HG03575 (cell line): ENCODE data around the gene FES.

Experiments
- ATAC-seq: cut with Tn5 transposase; IDR thresholded peaks from one replicate; pipeline ENCODE4 v1.9.1; 2021; ENCODE audit not compliant: unreplicated experiment, insufficient number of reproducible peaks, low FRiP score; ENCODE audit errors: extremely low read depth

Gene FES

DNA sequence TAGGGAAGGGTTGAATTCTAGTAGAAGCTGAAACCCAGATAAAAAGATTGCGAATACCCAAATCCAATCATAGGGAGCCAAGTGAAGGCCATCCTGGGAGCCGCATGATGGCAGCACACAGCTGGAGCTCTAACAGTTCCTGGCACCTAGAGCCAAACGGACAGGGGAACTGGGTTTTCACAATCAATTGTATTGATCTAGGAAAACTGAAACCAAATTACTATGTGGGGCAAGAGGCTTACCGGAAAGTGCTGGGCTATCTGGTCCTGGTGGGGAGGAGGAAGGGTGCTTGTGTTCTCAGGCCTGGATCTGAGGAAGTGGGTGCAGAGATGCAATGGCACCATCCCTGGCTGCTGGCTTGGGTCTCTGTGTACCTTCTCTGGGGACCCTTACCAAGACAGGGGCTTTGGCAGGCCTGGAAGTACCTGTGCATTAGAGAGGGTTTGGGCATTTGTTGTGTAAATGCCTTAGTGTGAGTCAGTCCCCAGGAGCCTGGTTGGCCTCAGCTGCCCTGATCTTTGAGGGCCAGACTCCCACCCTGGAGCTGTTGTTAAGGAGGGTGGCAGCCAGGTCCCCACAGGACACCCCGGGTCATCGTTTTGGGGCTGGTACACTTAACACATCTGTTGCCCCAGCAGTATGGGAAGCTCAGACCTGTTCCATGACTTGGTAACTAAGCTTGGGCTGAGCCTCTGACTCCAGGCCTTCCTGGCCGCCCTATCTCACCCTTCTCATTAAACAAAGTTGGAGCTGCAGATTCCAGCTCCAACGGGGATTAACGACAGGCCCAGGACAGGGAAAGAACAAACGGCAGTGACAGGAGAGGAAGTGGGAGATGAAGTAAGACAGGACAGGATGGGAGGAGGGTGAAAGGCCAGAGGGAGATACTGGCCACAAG is 24.8 kb upstream of the FES start:
- ATAC-seq = no peak

DNA sequence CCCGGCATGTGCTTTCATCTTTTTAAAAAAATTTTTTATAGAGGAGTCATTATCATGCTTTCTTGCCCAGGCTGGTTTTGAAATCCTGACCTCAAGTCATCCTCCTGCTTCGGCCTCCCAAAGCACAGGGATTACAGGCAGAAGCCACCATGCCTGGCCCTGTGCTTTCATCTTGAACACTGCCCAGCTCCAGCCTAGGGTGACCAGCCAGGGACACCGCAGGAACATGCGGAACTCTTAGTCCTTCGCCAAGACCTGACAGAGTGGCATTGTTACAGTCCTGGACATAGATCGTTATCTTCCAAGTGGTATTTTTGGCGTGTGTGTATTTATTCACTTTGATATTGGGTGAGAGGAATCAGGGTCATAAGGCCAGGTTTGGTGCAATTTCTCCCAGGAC is 23.9 kb upstream of the FES start:
- no peak for ATAC-seq

DNA sequence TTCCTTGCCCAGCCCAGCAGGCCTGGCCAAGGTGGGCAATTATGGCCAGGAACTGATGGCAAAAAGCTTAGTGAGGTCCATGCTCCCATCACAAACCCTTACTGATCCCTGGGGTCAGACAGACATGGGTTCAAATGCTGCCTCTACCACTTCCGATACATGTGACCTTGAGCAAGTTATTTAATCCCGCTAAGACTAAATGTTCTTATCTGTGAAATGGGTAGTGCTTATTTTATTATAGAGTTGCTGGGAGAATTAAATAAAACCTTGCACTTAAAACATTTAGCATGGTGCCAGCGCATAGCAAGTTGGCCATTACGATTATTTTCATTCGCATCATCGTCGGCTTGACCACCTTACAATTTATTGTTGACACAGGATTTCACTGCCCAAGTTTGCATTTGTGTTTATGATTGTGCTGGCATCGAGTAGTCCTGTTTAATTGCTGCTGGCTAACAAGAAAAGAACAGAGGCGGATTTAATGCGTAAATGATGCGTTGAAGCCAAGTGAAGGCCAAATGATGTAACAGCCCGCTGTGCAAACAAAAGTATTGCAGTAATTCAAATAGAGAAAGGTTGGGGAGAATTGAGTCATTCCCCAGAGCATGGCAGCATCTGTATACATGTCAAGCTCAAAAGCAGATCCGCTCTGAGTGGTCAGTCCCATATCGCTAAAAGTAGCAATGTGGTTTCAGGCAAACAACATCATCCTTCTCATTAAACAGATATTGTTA is 23.2 kb upstream of the FES start:
- no peak for ATAC-seq

DNA sequence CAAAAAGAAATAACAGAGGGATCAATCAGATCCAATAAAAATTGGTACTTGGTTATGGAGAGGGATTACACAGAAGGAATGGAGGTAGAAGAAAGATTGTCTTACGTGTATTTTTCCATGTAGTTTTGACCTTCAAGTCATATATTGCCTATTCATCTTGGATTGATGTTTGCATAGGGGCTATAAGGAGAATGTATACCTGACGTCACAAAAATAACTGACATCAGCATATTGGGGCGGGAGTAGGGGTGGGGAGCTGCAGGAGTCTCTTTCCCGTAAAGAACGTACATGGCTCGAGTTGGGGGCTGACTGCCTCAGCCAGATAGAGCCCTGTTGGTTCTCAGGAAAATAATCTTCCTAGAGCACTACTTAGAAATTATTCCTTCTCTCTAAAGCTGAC is 21.8 kb upstream of the FES start:
- no peak for ATAC-seq

DNA sequence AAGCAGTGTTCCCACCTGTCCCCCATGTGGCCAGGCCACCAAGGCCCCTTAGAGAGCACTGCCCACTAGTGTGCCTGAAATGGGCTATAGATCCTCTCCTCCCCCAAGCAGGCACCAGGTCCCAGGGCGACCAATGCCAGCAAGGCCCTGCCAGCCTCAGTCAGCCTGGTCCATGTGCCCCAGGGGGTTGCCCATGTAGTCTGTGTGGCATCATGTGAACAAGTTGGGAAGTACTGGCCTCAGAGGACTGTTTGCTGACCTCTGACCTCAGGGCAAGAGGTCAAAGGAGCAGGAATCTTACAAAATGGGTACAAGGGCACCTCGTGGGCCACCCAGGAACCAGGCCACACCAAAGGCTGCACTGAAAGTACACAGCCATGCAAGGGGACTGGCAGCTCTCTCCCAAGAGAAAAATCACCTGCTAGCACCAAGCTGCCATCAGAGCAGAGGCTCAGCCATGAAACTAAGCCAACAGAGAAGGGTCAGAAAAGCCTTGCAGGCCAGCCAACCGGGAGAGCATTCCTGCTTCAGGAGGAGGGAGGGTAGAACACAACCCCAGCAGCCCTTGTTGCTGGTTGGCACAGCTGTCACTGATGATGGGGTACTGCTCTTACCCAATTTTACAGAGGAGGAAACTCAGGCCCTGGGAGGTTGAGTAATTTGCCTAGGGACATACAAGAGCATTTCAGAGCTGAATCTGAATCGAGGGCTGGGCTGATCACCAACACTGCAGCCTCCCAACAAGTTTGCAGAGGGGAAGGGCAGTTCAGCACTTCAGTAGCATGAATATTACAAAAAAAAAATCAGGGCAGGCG is 21.1 kb upstream of the FES start:
- ATAC-seq = no peak

DNA sequence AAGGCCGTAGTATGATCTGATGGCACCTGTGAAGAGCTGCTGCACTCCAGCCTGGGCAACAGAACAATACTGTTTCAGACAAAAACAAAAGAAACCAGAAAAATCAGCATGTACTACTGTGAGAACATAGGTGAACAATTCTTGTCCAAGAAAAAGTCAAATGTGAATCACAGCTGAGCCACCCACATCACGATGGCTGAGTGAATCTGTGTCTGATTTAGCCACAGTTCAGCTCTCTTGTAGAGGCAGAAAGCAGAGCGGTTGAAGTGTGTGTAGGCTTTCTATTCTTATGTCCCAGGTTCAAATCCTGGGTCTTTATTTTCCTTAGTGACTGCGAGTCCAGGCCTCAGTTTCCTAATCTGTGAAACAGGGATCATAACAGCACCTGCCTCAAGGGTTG is 20.3 kb upstream of the FES start:
- ATAC-seq = no peak

DNA sequence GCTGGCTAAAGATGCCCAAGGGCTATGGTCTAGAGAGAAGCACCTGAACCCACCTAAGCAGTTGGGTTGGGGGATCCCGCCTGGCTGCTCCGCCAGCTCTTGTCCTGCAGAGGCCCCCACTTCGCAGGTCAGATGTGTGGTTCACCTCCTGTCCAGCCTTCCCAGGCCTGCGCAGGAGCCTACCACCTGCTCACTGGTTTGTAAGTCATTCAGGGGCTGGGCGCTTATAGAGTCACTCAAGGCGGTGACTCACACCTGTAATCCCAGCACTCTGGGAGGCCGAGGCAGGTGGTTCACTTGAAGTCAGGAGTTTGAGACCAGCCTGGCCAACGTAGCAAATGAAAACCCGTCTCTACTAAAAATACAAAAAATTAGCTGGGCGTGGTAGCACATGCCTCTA is 19.8 kb upstream of the FES start:
- no peak for ATAC-seq

DNA sequence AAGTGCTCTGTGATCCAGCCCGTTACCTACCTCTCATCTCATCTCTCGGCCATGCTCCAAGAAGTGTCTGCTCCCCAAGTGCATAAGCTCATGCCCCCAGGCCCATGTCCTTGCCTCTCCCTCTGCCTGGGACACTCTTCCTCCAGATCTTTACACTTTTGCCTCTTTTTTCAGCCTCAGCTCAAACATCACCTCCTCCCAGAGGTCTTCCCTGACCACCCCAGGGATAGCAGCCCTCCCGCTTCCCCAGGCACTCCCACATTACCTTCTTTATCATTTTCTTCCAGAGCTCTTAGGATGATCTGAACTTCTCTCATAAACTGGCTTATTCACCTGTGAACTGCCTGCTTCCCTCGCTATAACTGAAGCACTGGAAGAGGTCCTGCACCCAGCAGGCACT is 18.6 kb upstream of the FES start:
- ATAC-seq = no peak

DNA sequence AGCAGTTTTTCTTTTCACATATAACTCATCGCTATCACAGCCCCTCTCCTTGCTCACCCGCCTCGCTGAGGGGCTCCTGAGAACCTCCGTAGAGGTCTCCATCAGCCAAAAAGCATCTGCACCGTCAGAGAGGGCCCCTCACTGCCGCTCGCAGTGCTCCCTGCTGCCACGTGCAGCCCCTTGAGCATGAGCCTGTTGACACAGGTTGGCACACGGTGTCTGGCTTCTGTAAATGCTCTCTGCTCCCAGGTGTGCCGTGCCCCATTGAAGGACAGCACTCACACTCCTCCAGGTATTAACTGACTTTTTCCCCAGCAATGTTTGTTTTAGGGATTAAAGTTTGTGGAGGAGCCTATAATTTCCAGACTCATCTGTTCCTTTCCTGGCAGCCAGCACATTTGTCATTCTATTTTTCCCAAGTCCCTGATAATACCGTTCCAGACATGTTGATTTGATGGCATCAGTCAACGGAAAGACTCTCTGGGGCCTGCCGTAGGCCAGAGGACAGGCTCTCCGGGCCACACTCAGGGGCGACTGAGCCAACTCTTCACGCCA is 18.1 kb upstream of the FES start:
- no peak for ATAC-seq

DNA sequence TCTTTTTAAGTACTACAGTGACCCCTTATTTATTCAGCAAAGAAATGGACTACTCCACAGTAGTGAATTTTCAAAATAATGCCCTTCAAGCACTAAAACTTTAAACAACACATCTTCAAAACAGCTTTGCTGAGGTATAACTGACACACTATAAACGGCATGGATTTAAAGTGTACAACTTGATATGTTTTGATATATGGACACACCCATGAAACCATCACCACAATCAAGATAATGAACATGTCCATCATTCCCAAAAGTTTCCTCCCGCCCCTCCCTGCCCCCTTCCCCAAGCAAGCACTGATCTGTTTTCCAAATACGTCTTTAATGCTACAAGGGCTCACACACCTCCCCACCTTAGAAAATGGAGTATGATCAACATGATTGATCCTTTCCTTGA is 17.5 kb upstream of the FES start:
- ATAC-seq = no peak

DNA sequence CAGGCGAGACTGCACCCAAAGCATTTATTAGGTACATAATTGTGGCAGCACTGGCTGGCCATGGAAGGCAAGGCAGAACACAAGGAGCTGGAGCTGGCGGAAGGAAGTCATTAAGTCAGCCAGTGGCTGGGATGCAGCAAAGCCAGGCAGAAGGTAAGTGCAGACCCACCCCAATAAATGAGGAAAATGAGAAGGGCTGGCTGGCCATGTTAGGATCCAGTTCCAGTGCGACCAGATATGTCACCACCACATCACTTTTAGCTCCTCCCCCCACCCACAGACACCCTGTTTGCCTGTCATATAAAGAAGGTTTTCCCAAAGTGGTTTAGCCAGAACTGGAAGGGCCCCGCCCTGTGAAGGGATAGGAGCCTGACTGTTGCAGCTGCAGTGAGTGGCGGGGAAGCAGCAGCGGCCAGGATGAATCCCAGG is 16.0 kb upstream of the FES start, which contains the start of gene FURIN:
TSS of gene FURIN (plus strand) at position 328 of the 429 bp plus-strand sequence. CDS start 7,153 bp downstream, outside the sequence.
- ATAC-seq = no peak

DNA sequence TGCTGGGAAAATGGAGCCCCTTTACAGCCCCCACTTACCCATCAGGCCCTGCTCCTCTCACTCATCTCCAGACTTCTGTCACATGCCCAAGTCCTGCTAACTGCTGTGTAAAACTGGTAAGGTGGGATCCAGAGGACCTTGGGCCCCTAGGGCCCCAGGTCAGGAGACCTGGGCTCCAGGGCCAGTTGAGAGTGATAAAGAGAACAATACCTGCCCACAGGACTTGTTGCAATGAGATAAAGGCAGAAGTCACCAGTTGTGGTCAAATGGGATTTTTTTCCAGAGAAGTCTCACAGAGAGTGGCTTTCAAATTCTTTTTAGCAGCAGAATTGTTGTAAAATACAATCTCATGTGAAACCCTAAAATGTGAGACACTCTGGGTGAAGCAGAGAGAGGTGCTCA is 15.2 kb upstream of the FES start:
- no peak for ATAC-seq

DNA sequence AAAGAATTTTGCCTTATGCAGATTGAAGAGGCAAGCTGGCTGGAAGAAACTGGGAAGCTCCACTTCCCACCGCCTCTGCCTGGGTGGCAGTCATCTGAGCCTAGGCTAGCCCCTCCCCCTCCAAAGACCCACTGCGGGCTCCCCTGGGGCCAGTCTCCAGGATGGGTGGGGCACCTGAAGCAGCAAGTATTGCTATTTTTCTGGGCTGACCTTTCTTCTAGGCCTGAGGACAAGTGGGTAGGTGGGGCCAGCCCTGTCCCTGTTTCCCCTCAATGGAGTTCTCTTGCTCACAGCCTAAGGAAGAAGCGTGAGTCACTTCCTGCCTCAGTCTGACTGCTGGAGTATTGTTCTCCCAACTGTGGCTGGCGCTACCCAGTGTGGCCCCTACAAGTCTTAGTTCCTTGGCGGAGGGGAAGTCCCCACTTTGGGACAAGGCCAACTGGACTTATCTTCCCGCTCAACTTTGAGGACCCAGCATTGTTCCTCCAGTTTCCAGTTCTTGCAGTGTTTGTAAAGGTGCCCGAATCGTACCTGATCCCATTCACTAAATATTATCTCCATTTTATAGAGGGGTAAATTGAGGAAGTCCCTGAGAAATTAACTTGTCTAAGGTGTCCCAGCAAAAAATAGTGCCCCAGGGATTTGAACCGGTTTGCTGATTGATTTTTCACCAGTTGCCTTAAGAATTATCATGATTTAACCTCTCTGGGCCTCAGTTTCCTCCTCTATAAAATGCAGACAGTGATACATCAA is 14.5 kb upstream of the FES start:
- ATAC-seq = no peak

DNA sequence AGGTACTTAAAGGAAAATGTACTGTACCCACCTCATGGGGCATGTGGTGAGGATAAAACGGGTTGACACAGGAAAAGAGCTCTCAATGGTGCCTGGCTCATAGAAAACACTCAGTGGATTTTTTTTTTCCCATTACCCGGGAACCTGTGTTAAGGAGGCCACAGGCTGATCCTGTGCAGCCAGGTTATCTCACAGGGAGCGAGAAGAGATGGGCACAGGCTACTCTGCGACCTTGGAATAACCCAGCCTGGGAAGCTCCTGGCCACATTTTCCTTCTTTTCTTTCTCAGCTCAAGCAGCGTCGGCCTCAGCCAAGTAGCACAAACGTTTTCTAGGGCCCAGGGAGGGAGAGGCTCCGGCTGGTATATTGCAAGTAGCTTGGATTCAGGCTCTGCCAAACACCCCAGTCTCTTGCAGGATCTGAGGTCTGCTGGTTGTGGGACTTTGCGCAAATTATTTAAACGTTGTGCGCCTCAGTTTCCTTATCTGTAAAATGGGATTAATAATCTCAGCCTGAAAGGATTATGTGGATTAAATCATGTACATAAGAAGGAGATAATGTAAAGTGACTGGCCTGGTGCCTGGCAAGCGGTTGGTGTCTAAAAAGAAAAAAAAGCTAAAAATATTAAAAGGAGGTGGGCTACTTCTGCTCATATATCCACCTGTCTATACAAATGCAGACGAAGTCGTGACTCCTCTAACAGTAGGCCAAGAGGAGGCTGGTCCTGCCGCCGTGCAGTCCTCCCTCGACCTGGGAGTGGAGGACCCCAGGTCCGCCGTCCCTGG is 13.8 kb upstream of the FES start:
- ATAC-seq = no peak

DNA sequence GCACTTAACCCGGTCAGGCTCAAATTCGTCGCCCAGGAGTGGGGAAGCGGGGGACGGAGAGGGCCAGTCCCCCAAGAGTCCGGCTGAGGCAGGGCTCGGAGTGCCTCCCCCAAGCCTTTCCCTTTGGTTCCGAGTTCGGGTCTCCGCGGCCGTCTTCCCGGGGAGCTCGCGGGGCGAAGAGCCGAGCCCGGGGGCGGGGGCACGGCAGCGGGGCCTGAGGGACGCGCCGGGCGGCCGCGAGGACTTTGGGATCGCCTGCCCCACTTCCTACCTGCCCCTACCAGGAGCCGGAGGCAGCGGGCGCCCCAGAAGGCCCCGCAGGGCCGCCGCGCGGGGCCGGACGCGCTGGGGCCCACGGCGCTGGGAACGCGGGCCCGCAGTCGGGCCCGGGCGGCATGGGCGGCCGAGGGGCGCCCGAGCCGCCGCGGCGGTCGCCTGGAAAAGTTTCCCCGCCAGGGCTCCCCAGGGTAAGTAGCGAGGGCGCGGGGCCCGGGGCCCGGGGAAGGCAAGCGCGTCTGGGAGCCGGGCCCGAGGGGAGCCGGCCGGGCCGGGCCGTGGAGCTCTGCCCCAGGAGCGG is 13.1 kb upstream of the FES start:
- no peak for ATAC-seq

DNA sequence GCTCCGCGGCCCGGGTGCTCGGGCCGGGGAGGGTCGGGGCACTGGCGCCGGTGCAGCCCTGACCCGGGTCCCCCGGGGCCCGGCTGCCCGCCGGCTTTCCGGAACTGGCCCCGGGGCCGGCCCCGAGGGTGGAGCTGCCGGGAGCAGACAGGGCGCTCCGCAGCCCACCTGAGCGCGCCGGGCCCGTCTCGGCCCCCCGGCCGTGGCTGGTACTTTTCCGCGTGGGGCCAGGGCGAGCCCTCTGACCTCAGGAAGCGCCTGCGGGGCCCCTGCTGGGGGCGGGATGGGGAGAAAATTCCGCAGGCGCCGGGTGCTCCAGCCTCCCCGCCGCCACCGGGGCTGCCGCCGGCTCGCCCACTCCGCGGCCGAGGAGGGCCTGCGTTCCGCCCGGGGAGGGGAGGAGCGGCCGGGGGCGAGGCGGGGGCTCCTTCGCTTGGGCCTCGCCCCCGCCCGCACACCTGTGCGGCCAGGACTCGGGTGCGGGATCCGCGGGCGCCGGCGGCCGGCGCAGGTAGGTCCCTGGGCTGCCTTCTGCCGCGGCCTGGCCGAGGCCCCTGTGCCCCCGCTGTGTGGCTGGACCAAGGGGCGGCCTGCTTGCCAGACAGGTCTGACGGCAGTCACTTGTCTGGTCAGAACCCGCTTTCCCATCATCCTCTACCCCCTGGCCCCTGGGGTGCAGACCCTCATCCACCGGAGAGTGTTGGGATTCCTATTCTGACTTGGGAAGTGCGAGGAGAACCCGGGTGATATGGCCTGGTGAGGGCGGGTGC is 12.4 kb upstream of the FES start:
- ATAC-seq = no peak
